Caco-2 (cell line): Measurements from ENCODE around the gene M6PR. TPM values are rescaled to one million over a fixed set of nuclear protein-coding genes. Genes with fewer than 3 reads are reported as not detected.
"Not testable (repeated sequence)": the region's sequence is repeated elsewhere in the genome, so short reads cannot be mapped to it uniquely, and the experiment has no call there.

Source experiments
- BruUV-seq: library from RNA; stranded (reverse); fragments of 400-500 nt; replicated peaks from 2 replicates; lab custom pipeline; 2021; lab: Mats Ljungman, UMichigan
- CTCF ChIA-PET: fragments of 300-600 bp; sonication (Branson Sonifier 250); formaldehyde crosslinking; loops from one replicate; lab custom pipeline; 2022; ENCODE audit warnings: antibody characterized with exemption; lab: Charles Lee
- POLR2A ChIA-PET: fragments of 300-600 bp; sonication (Branson Sonifier 250); formaldehyde crosslinking; loops from one replicate; lab custom pipeline; 2022; ENCODE audit warnings: antibody characterized with exemption; lab: Charles Lee
- DNase-seq, 2 experiments: peaks; one replicate each; pipeline versions ENCODE4 v3.0.0 to v3.0.0-alpha.2; 2020 to 2022
- H3K27me3 ChIP-seq: replicated peaks from 2 replicates; pipeline ENCODE4 v1.6.0; 2011; ENCODE audit warnings: low read length; ENCODE audit not compliant: control insufficient read depth, insufficient read depth
- H3K36me3 ChIP-seq: 2 replicates; pipeline ENCODE4 v1.5.1; 2011; ENCODE audit warnings: low read length; ENCODE audit not compliant: control insufficient read depth, insufficient read depth
- H3K4me1 ChIP-seq: fragments of 250-450 bp; sonication (Bioruptor Pico); 2 replicates; pipeline ENCODE4 v1.5.1; 2020; ENCODE audit warnings: mild to moderate bottlenecking
- H3K4me3 ChIP-seq: 2 replicates; pipeline ENCODE4 v1.5.1; 2011; ENCODE audit warnings: low read depth, mild to moderate bottlenecking, control low read depth, low read length
- H3K9me3 ChIP-seq: fragments of 250-450 bp; sonication (Bioruptor Pico); 2 replicates; pipeline ENCODE4 v1.5.1; 2020; ENCODE audit warnings: mild to moderate bottlenecking, moderate library complexity
- H3K27ac Mint-ChIP-seq: one replicate; pipeline ENCODE4 v1.8.0; 2022; ENCODE audit warnings: mixed read lengths; ENCODE audit not compliant: unreplicated experiment
- H3K27me3 Mint-ChIP-seq: one replicate; pipeline ENCODE4 v1.8.0; 2022; ENCODE audit warnings: mixed read lengths; ENCODE audit not compliant: insufficient read depth, unreplicated experiment
- H3K36me3 Mint-ChIP-seq: one replicate; pipeline ENCODE4 v1.8.0; 2022; ENCODE audit warnings: mild to moderate bottlenecking, mixed read lengths; ENCODE audit not compliant: insufficient read depth, unreplicated experiment
- H3K4me1 Mint-ChIP-seq: one replicate; pipeline ENCODE4 v1.8.0; 2022; ENCODE audit warnings: low read depth, mixed read lengths; ENCODE audit not compliant: unreplicated experiment
- H3K4me3 Mint-ChIP-seq: one replicate; pipeline ENCODE4 v1.8.0; 2022; ENCODE audit warnings: mild to moderate bottlenecking, moderate library complexity, mixed read lengths; ENCODE audit not compliant: unreplicated experiment
- H3K9me3 Mint-ChIP-seq: one replicate; pipeline ENCODE4 v1.8.0; 2022; ENCODE audit warnings: mixed read lengths; ENCODE audit not compliant: unreplicated experiment
- CTCF ChIP-seq, 2 experiments: fragments of 200-600 bp in 1 of 2; IDR thresholded peaks; 1 replicate in 1 of 2; 2 replicates in 1 of 2; pipeline versions ENCODE4 v1.5.1 to v1.8.0; 2011 to 2022; ENCODE audit warnings: antibody characterized with exemption in 1 of 2, control low read depth in 1 of 2, inconsistent platforms in 1 of 2, low read depth in 1 of 2, low read length in 1 of 2, mild to moderate bottlenecking in 1 of 2, moderate library complexity in 1 of 2; ENCODE audit not compliant: insufficient read depth in 1 of 2, severe bottlenecking in 1 of 2, unreplicated experiment in 1 of 2
- intact Hi-C: fragments of 100-400 bp; cut with micrococcal nuclease; formaldehyde crosslinking; loops from one replicate; pipeline ENCODE4 v1.10.0; 2022; ENCODE audit not compliant: unreplicated experiment
- total RNA-seq: library from RNA; stranded (reverse); gene quantifications from 2 replicates; pipeline ENCODE4 v1.2.3, GENCODE V29; 2022

The M6PR gene
- total RNA-seq, 1 experiment from 2014 or later = 310 TPM

GRCh38 chr12:8916154-8916553 is 33.3 kb downstream of the M6PR start:
- Histone ChIP-seq H3K9me3 (no peaks in the 10 kb centered on the region), H3K36me3 (no peaks in the 10 kb centered on the region), H3K4me1 (peaks cover 25% of the 10 kb centered on the region), H3K27me3 (no peaks in the 10 kb centered on the region), H3K4me3 (no peak overlapping the region)
- H3K4me3 Mint-ChIP-seq = no peak overlapping the region
- H3K27ac Mint-ChIP-seq = no peak overlapping the region
- no peak for TF ChIP-seq CTCF (IDR thresholded peaks at IDR 0.05; ENCODE audit: insufficient read depth in 1 of 2, low read depth in 1 of 2, low read length in 1 of 2, severe bottlenecking in 1 of 2, unreplicated experiment in 1 of 2)
- peaks cover 15% of the 10 kb centered on the region for H3K4me1 Mint-ChIP-seq
- H3K36me3 Mint-ChIP-seq = peaks cover 6% of the 10 kb centered on the region
- ChIA-PET CTCF (no interaction called here), POLR2A (no interaction called here)
- no peaks in the 10 kb centered on the region for H3K9me3 Mint-ChIP-seq
- no peaks in the 10 kb centered on the region for H3K27me3 Mint-ChIP-seq
- BruUV-seq = no TSS peak
- intact Hi-C loops = no loop called here
- DNase-seq = no peak

GRCh38 chr12:8914716-8915526 is 34.5 kb downstream of the M6PR start:
- no TSS peak for BruUV-seq
- Mint-ChIP-seq H3K27me3 (no peaks in the 10 kb centered on the region), H3K27ac (no peak overlapping the region), H3K36me3 (peaks cover 6% of the 10 kb centered on the region), H3K9me3 (no peaks in the 10 kb centered on the region), H3K4me3 (no peak overlapping the region), H3K4me1 (peaks cover 15% of the 10 kb centered on the region)
- DNase-seq = peak; percentile 79 to 81
- TF ChIP-seq CTCF (IDR thresholded peaks at IDR 0.05; ENCODE audit: insufficient read depth in 1 of 2, low read depth in 1 of 2, low read length in 1 of 2, severe bottlenecking in 1 of 2, unreplicated experiment in 1 of 2) = no peak
- Histone ChIP-seq H3K9me3 (no peaks in the 10 kb centered on the region), H3K27me3 (no peaks in the 10 kb centered on the region), H3K4me3 (peak overlapping the region; percentile 49), H3K36me3 (no peaks in the 10 kb centered on the region), H3K4me1 (peaks cover 25% of the 10 kb centered on the region)
- intact Hi-C loops = loop anchor here (1.0 to 2.0 kb wide), 2 partner anchors 34 to 124 kb away; partner anchors contain the start of gene M6PR
- POLR2A ChIA-PET = interaction anchor here (1.8 kb wide), 1 partner anchor 35 kb away, joined by 17 read pairs; the partner anchor contains the start of gene M6PR
- CTCF ChIA-PET = interaction anchor here (0.8 to 2.1 kb wide), 4 partner anchors 24 to 258 kb away, joined by 4 to 17 read pairs (median 8); partner anchors contain the start of gene M6PR

GRCh38 chr12:8914033-8914715 is 35.3 kb downstream of the M6PR start, which contains the start of gene PHC1:
Gene PHC1, plus strand, starts transcription at chr12:8914509. Its CDS starts 3,169 bp downstream, at chr12:8917678.
- ChIA-PET CTCF (interaction anchor here (0.5 to 2.1 kb wide), 5 partner anchors 10 to 257 kb away, joined by 3 to 17 read pairs (median 4); partner anchors contain the start of gene M6PR), POLR2A (interaction anchor here (1.8 kb wide), 1 partner anchor 35 kb away, joined by 17 read pairs; the partner anchor contains the start of gene M6PR)
- peak; percentile 32 to 65 for TF ChIP-seq CTCF (IDR thresholded peaks at IDR 0.05; ENCODE audit: insufficient read depth in 1 of 2, low read depth in 1 of 2, low read length in 1 of 2, severe bottlenecking in 1 of 2, unreplicated experiment in 1 of 2)
- not testable (repeated sequence) for H3K9me3 Mint-ChIP-seq, H3K27me3 Mint-ChIP-seq, H3K36me3 Mint-ChIP-seq, H3K27me3 ChIP-seq, H3K36me3 ChIP-seq, H3K9me3 ChIP-seq, BruUV-seq
- H3K4me3 ChIP-seq = peak within 1 kb of the TSS; percentile 49
- Mint-ChIP-seq H3K27ac (peak within 1 kb of the TSS; percentile 79), H3K4me3 (peak within 1 kb of the TSS; percentile 79), H3K4me1 (peaks cover 15% of the 10 kb centered on the region)
- intact Hi-C loops = loop anchor here (1.0 to 2.0 kb wide), 2 partner anchors 35 to 125 kb away; partner anchors contain the start of gene M6PR
- DNase-seq = peak; percentile 84 to 86
- peaks cover 25% of the 10 kb centered on the region for H3K4me1 ChIP-seq
